Erythroblast (primary cell): ENCODE results near the gene TRAPPC5.

Source experiments
- DNase-seq, 2 experiments: peaks; one replicate each; lab custom pipeline; 2025; lab: John Stamatoyannopoulos, UW
- GATA1 ChIP-seq: IDR thresholded peaks from 2 replicates; pipeline ENCODE4 v1.6.1; 2011; ENCODE audit warnings: low read depth, mild to moderate bottlenecking, control low read depth, low read length, moderate library complexity
- POLR2A ChIP-seq: IDR thresholded peaks from 2 replicates; pipeline ENCODE4 v1.6.1; 2011; ENCODE audit warnings: mild to moderate bottlenecking, low read length

The TRAPPC5 gene

DNA sequence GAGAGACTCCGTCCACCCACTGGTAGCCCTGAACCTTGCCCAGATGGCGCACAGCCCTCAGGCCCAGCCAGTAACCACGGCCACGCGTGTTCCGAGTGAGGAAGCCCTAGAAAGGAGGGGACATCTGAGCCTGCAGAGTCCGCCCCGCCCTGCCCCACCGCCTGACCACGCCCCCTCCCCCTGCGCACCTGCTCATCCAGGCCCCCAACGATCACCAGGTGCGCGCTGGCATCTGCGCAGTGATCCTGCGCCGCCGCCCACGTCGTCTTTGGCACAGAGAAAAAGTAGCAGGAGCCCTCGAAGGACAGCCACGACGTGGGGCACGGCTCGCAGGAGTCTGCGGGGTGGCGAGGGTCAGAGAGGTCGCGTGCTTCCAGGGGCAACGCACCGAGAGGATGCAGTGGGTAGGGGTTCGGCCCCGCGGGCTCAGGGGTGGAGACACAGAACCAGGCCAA lies 49.2 kb downstream of the TRAPPC5 start:
- no peak for DNase-seq
- TF ChIP-seq POLR2A (no peak), GATA1 (no peak)

DNA sequence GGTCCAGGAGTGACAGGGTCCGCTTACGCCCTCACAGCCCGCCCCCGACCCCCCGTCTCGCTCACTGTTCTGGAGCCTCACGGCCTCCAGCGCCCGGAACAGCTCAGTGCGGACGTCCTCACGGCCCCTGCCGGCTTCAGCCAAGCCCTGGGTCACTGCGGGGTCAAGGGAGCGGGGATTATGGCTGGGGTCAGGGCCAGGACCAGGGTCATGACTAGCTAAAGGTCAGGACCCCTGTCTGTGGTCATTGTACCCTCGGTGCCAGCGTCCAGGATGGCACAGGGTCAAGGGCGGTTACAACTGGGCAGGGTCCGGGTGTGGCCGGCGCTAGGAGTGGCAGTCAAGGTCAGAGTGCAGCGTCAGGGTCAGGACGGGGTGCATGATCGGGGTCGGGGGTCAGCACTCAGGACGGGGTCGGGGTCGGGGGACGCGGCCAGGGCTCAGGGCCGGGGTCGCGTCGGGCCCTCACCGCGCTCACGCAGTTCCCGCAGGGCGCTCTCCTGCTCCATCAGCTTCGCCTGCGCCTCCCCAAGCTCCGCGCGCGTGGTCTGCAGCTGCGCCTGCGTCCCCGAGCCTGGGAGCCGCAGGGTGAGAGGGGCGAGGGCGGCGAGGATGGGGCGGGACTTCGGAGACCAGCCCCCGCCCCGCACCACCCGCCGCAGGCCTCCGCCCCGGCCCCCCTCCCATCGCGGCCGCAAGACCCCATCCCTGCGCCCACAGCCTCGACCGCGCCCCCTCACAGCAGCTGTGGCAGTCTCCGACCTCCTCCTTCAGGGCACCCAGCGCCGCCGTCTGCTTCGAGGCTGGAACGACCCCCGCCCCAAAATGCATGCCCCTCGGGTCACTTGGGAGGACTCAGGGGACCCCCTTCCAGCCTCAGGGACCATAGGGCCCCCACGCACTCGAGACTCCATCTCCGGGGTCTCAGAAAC lies 49.9 kb downstream of the TRAPPC5 start:
- TF ChIP-seq POLR2A (no peak), GATA1 (no peak)

DNA sequence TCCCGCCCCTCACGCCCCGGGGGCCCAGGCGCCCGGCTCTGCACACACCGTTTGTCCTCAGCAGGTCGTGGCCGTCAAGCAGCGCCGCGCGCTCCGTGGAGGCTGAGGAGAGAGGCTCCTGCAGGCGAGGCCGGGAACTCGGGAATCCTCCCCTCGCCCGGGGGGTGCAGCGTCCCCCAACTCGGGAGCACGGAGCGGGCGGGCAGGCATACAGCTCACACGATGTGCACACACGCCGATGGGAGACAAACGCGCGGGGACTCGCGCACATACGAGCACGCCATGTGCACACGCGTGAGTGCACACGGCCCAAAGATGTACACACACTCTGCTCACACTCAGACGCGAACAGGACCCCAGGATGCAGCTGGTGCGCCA lies 50.6 kb downstream of the TRAPPC5 start:
- no peak for DNase-seq
- TF ChIP-seq POLR2A: no peak
- TF ChIP-seq GATA1: no peak

More for the DNA sequence above, 49.9 kb downstream of the TRAPPC5 start:
- no peak for DNase-seq

DNA sequence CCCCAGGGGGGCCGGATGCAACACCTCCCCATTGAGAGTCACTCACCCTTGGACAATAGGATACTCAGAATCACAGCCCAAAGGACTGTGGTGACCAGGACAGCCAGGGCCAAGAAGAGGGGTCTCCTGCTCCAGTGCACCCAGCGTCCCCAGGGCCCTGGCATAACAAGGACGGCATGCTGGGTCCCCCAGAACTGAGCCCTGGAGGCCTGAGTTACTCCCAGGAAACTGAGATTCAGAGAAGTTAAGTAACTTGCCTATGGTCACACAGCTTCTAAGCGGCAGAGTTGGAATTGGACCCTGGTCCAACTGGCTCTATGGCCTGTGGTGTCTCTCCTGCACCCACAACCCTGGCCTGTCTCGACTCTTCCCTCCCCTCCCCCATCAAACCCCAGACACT lies 51.0 kb downstream of the TRAPPC5 start:
- TF ChIP-seq POLR2A (no peak), GATA1 (no peak)
- DNase-seq: no peak

DNA sequence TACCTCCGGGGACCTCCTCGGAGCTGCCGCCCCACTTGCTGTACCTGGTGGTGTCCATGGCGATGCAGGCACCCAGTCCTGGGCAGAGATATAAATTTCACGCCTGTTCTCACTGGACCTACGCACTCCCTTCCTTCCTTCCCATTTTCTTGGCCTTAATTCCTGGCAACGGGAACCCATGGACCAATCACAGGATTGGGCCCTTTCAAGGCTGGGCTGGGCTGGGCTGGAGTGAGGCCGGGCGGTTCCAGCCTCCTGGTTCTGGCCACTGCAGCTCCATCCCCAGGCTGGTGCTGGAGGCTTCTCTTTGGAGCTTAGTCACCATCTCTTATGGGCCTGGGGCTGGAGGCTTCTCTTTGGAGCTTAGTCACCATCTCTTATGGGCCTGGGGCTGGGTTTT lies 51.4 kb downstream of the TRAPPC5 start, which contains the start of gene CLEC4G:
CLEC4G (minus strand) TSS at position 66 of the 400 bp plus-strand sequence; CDS start at position 58, 8 bp downstream.
- no peak for TF ChIP-seq POLR2A
- TF ChIP-seq GATA1: no peak
- no peak for DNase-seq

DNA sequence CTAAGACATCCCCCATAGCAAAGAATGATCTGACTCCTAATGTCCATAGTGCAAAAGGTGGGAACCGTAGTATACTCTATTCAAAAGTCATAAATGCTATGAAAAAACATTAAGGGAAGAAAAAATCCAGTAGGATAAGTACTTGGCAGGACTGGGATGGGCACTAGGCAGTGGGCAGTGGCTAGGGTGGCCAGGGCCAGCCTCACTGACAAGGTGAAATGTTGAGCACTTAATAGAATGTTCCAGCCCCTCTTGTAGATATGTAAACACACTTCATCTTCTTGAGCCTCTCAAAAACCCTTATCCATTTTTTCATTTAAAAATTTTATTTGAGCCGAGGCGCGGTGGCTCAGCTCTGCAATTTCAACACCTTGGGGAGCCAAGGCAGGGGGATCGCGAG lies 52.7 kb downstream of the TRAPPC5 start:
- DNase-seq: no peak
- TF ChIP-seq POLR2A (no peak), GATA1 (no peak)

DNA sequence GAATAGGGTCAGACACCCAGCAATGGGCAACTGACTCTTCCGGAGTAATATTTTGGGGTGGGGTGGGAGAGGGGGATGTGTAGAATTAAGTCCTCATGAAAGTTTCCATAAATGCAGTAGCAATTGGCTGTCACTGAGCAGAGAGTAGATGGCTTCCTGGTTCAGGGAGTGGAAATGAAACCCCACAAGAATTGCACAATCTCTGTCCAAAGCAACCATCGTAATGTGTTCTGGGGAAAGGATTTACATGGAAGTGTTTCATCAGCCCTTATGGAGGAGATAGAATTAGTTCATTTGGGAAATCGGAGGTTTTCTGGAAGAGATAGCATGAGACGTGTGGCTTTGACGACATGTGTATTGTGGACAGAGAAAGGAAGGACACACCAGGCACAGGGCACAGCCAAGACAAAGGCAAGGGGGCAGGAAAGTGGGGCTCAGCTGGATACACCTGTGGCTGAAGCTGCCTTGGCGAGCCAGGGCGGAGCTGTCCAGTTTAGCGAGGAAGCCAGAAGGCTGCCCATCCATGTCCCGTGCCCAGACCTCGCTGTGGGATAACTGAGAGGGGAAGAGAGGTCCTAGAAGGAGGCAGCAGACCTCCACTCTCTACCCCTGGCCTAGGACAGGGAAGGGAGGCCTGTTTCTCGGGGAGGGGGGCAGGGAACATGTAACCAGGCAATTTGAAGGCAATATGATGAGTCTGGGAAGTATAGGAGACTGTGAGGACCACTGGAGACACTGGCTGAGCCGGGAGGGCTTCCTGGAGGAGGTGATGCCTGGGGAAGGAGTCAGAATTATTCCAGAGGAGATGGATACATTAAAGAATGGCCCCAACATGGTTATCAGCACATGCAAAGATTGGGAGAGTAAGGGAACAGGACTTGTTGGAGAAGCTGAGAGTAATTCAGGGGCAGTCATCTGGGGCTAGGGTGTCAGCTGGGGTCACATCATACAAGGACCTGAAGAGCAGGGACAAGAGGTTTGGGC lies 53.9 kb downstream of the TRAPPC5 start:
- TF ChIP-seq POLR2A: no peak
- TF ChIP-seq GATA1: no peak
- no peak for DNase-seq

DNA sequence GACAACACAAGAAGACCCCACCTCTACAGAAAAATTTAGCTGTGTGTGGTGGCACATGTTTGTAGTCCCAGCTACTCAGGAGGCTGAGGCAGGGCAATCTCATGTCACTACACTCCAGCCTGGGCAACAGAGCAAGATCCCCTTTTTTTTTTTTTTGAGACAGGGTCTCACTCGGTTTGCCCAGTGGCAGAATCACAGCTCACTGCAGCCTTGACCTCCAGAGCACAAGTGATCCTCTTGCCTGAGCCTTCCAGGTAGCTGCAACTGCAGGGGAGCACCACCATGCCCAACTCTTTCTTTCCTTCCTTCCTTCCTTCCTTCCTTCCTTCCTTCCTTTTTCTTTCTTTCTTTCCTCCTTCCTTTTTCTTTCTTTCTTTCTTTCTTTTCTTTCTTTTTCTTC lies 55.5 kb downstream of the TRAPPC5 start:
- TF ChIP-seq POLR2A: no peak
- no peak for TF ChIP-seq GATA1
- DNase-seq: no peak

DNA sequence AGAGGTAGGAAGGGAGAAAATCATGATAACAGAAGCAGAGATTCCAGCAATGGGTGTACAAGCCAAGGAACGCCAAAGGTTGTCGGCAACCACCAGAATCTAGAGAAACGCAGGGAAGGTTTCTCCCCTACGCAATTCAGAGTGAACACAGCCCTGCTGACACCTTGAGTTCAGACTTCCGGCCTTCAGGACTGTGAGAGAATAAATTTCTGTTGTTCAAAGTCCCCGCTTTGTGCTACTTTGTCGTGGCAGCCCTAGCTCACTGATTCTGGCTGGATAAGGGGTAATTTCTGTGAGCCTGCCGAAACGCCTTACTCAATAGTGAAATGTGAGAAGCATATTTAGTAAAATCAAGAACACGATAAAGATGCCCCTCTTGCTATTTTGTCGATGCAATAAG lies 56.6 kb downstream of the TRAPPC5 start:
- no peak for DNase-seq
- TF ChIP-seq POLR2A (no peak), GATA1 (no peak)
